ENCODE measurements around the gene RHOD. TPM values are rescaled to one million over a fixed set of nuclear protein-coding genes. Genes with fewer than 3 reads are reported as not detected.
A peak's percentile ranks its signal among the peaks of the same experiment; 100 is the strongest.

The RHOD gene
- total and polyA plus RNA-seq, 7 donors: 9.7 to 56.5 (median 20.9) TPM

- no peak for TF ChIP-seq CTCF (IDR thresholded peaks at IDR 0.05)
- Histone ChIP-seq H3K9me3 (no peaks in the 10 kb centered on the region), H3K27me3 (ENCODE audit: insufficient read depth in 3 of 3, low read length in 2 of 3) (no peaks in the 10 kb centered on the region), H3K36me3 (ENCODE audit: insufficient read depth in 1 of 2, low read depth in 1 of 2) (no peaks in the 10 kb centered on the region), H3K4me3 (no peak overlapping the region), H3K27ac (no peak overlapping the region), H3K4me1 (no peaks in the 10 kb centered on the region)
- WGBS, 3 donors: 90 to 93% (median 93%) methylated on average over 8 of the region's 8 CpGs
- DNase-seq: no peak
- intact Hi-C loops (cut with DNase I): no loop called here
- no peak for ATAC-seq
These were observed 34.1 kb downstream of the RHOD start for GRCh38 chr11:67090717-67091116.

DNA sequence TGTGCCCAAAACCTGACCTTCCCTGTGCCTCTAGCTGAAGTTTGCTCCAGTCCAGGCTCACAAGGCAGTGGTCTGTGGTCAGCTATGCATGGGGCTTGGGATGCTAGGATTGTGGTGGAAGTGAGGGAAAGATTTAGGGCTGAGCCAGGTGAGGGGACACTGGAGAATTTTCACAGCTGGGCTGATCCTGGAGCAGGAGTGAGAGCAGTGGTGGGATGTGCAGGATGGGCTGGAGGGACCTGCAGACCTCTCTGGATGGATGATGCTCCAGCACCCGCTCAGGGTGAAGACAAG lies 38.5 kb downstream of the RHOD start:
- ATAC-seq: no peak
- TF ChIP-seq CTCF (IDR thresholded peaks at IDR 0.05): no peak
- Histone ChIP-seq H3K27me3 (ENCODE audit: insufficient read depth in 3 of 3, low read length in 2 of 3) (no peaks in the 10 kb centered on the region), H3K9me3 (no peaks in the 10 kb centered on the region), H3K27ac (no peak overlapping the region), H3K4me1 (no peaks in the 10 kb centered on the region), H3K36me3 (ENCODE audit: insufficient read depth in 1 of 2, low read depth in 1 of 2) (no peaks in the 10 kb centered on the region), H3K4me3 (no peak overlapping the region)
- 94 to 100% (median 97%) methylated on average over 1 of the region's 1 CpG for WGBS, 3 donors
- DNase-seq: no peak
- intact Hi-C loops (cut with DNase I): no loop called here

DNA sequence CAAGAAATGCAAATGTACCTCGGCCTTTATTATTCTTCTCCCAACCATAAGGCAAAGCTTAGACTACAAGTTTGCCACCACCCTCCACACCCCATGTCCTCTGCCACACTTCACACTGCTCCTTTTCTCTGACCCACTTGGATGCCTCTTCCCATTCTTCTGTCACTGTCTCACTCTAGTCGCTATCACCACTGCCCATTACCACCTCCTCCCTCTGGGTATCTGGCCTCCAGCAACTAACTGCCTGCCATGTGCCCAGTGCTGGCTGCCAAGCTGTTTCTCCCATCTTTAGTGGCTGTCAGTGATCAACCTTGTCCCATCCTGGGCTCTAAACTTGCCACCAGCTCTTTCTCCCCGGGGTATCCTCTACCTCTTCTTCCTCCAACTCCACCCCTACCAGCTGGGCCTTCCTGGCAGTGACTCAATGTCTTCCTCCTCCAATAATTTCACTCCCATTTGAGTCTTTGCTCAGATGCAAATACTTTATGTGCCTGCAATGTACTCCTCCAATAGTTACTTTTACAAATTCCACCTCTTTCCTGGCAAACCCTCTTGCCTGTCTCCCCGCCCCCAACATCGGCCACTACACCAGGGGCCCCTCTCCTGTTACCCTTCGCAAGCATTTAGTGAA lies 42.3 kb downstream of the RHOD start:
- intact Hi-C loops (cut with DNase I): no loop called here
- Histone ChIP-seq H3K27ac (no peak overlapping the region), H3K27me3 (ENCODE audit: insufficient read depth in 3 of 3, low read length in 2 of 3) (no peaks in the 10 kb centered on the region), H3K4me1 (no peaks in the 10 kb centered on the region), H3K9me3 (no peaks in the 10 kb centered on the region), H3K36me3 (ENCODE audit: insufficient read depth in 1 of 2, low read depth in 1 of 2) (no peaks in the 10 kb centered on the region), H3K4me3 (no peak overlapping the region)
- WGBS, 3 donors: 59 to 64% (median 64%) methylated on average over 6 of the region's 6 CpGs
- ATAC-seq: peak in 3 of 4 donors; percentile 26 to 72 (median 33)
- no peak for TF ChIP-seq CTCF (IDR thresholded peaks at IDR 0.05)
- DNase-seq: no peak

DNA sequence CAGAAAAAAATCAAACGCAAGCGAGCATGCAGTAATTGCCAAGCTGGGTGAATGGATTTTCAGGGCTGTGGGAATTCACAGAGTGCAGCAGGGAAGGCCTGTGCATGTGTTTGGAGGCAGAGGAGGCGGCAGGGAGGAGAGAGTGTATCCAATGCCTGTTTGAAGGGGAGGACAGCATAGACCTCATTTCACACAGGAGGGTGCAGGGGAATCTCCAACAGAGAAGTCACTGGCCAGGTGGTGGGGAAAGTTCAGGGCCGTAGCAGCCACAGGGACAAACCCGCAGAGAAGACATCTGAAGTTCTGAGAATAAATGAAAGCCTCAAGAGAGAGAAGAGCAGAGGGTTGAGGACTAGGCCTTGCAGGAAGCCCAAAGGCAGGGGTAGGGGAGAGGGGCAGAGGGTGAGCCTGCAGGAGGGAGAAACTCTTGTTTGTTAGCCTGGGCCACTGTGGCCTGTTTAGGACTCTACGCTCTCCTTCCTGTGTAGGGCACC lies 43.2 kb downstream of the RHOD start:
- no peak overlapping the region for H3K4me3 ChIP-seq
- no peaks in the 10 kb centered on the region for H3K36me3 ChIP-seq (ENCODE audit: insufficient read depth in 1 of 2, low read depth in 1 of 2)
- H3K4me1 ChIP-seq: no peaks in the 10 kb centered on the region
- WGBS, 3 donors: 93 to 94% (median 93%) methylated on average over 6 of the region's 6 CpGs
- no peaks in the 10 kb centered on the region for H3K27me3 ChIP-seq (ENCODE audit: insufficient read depth in 3 of 3, low read length in 2 of 3)
- ATAC-seq (no peak), DNase-seq (no peak)
- no peaks in the 10 kb centered on the region for H3K9me3 ChIP-seq
- no peak overlapping the region for H3K27ac ChIP-seq
- intact Hi-C loops (cut with DNase I): no loop called here
- TF ChIP-seq CTCF (IDR thresholded peaks at IDR 0.05): no peak

GRCh38 chr11:67102664-67103063 lies 46.0 kb downstream of the RHOD start:
- no peaks in the 10 kb centered on the region for H3K4me1 ChIP-seq
- intact Hi-C loops (cut with DNase I): no loop called here
- DNase-seq (no peak), ATAC-seq (no peak)
- H3K9me3 ChIP-seq: no peaks in the 10 kb centered on the region
- no peak for TF ChIP-seq CTCF (IDR thresholded peaks at IDR 0.05)
- WGBS, 3 donors: 85 to 92% (median 85%) methylated on average over 5 to 8 of the region's 8 CpGs
- H3K27ac ChIP-seq: no peak overlapping the region
- no peaks in the 10 kb centered on the region for H3K27me3 ChIP-seq (ENCODE audit: insufficient read depth in 3 of 3, low read length in 2 of 3)
- H3K4me3 ChIP-seq: no peak overlapping the region
- no peaks in the 10 kb centered on the region for H3K36me3 ChIP-seq (ENCODE audit: insufficient read depth in 1 of 2, low read depth in 1 of 2)

All from psoas muscle (tissue), 8 donors.